Measurements from ENCODE around the gene CYP3A4.

- no peak for TF ChIP-seq EP300 (IDR thresholded peaks at IDR 0.05; ENCODE audit: borderline replicate concordance in 1 of 2, low read depth in 2 of 2, low read length in 2 of 2)
- no peak for TF ChIP-seq POLR2A (IDR thresholded peaks at IDR 0.05; ENCODE audit: control extremely low read depth in 1 of 2, low read depth in 2 of 2, low read length in 2 of 2)
- no peak for TF ChIP-seq BRCA1 (IDR thresholded peaks at IDR 0.05; ENCODE audit: low read depth, low read length)
- TF ChIP-seq ATF3 (IDR thresholded peaks at IDR 0.05; ENCODE audit: insufficient read depth, low read depth, low read length): no peak
- no peak for TF ChIP-seq SUZ12 (IDR thresholded peaks at IDR 0.05; ENCODE audit: low read length)
- no peak for TF ChIP-seq EZH2 (IDR thresholded peaks at IDR 0.05; ENCODE audit: low read depth, low read length, severe bottlenecking)
- TF ChIP-seq YY1 (IDR thresholded peaks at IDR 0.05; ENCODE audit: low read depth, low read length): no peak
- no peak for TF ChIP-seq MAX (IDR thresholded peaks at IDR 0.05)
Measured at GRCh38 chr7:99833289-99833877, 49.4 kb upstream of the CYP3A4 start.
